Measurements from ENCODE around the gene NDUFS5.

DNA sequence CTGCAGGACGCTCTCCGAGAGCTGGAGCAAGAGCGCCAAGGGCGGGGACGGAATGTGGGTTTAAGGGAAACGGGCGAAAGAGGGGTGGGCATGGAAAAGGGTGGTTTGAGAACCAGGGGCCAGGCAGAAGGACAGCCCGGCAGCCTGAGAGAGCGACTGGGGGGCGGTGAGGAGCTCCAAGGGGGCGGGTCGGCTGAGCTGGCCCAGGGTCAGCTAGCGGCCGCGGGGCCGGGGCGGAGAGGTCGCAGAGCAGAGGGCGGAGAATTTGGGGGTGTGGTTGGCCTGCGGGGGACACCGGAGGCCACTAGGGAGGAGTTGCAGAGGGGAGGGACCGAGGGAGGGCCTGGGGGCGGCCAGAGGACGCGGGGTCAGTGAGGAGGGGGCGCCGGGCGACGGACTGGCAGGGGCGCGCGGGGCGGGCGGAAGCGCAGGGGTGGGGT lies 54.7 kb downstream of the NDUFS5 start:
- TF ChIP-seq, protein P1, sequence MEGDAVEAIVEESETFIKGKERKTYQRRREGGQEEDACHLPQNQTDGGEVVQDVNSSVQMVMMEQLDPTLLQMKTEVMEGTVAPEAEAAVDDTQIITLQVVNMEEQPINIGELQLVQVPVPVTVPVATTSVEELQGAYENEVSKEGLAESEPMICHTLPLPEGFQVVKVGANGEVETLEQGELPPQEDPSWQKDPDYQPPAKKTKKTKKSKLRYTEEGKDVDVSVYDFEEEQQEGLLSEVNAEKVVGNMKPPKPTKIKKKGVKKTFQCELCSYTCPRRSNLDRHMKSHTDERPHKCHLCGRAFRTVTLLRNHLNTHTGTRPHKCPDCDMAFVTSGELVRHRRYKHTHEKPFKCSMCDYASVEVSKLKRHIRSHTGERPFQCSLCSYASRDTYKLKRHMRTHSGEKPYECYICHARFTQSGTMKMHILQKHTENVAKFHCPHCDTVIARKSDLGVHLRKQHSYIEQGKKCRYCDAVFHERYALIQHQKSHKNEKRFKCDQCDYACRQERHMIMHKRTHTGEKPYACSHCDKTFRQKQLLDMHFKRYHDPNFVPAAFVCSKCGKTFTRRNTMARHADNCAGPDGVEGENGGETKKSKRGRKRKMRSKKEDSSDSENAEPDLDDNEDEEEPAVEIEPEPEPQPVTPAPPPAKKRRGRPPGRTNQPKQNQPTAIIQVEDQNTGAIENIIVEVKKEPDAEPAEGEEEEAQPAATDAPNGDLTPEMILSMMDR (IDR thresholded peaks at IDR 0.05), result no peak
- TF ChIP-seq POLR2A (IDR thresholded peaks at IDR 0.05) (no peak), POLR2AphosphoS5 (IDR thresholded peaks at IDR 0.05) (no peak)
